K562 (cell line): ENCODE results near the gene DPH6. TPM values are rescaled to one million over a fixed set of nuclear protein-coding genes. Genes with fewer than 3 reads are reported as not detected.

Source experiments
- ATAC-seq: fragments of 200-7000 bp; cut with Tn5 transposase; 3 replicates; pipeline ENCODE4 v1.9.1; 2020; ENCODE audit warnings: moderate library complexity
- BruUV-seq: library from RNA; stranded (reverse); fragments of 400-500 nt; replicated peaks from 2 replicates; lab custom pipeline; 2021; lab: Mats Ljungman, UMichigan
- CTCF ChIA-PET: fragments of 300-600 bp; formaldehyde crosslinking; extraction: SDS; loops from one replicate; lab custom pipeline; 2021; ENCODE audit warnings: low intra/inter-chr PET ratio; lab: Yijun Ruan, JAX
- POLR2A ChIA-PET: fragments of 300-600, 350-650 bp; sonication (Branson Sonifier 250); formaldehyde crosslinking; extraction: SDS; loops from one replicate; lab custom pipeline; 2021; ENCODE audit warnings: antibody characterized with exemption, inconsistent platforms; lab: Yijun Ruan, JAX
- DNase-seq, 4 experiments: peaks; one replicate each; pipeline versions ENCODE4 v3.0.0 to v3.0.0-alpha.2; 2011 to 2018; ENCODE audit warnings: low spot score in 3 of 4, mixed read lengths in 3 of 4; ENCODE audit errors: extremely low read depth in 1 of 4
- FAIRE-seq: peaks from 2 replicates; lab custom pipeline; 2011; peaks lifted over from hg19 to GRCh38; lab: Jason Lieb, UNC
- H2AFZ ChIP-seq: 2 replicates; pipeline ENCODE4 v1.6.0; 2011; ENCODE audit warnings: low read depth, low read length, control low read depth, inconsistent platforms
- H3K27ac ChIP-seq: fragments of 200-600 bp; 3 replicates; pipeline ENCODE4 v1.8.0; 2011; ENCODE audit warnings: low read depth, mild to moderate bottlenecking, control low read depth, inconsistent platforms, low read length, moderate library complexity, mixed read lengths; ENCODE audit errors: extremely low read depth
- H3K27me3 ChIP-seq, 2 experiments: fragments of 300-600 bp in 1 of 2; 2 replicates in 1 of 2; 3 replicates in 1 of 2; pipeline versions ENCODE4 v1.6.0 to v1.8.0; 2011; ENCODE audit warnings: inconsistent platforms in 2 of 2, low read length in 2 of 2, mild to moderate bottlenecking in 1 of 2, mixed read lengths in 1 of 2, moderate library complexity in 1 of 2; ENCODE audit not compliant: control insufficient read depth in 2 of 2, insufficient read depth in 2 of 2
- H3K36me3 ChIP-seq: fragments of 300-600 bp; 3 replicates; pipeline ENCODE4 v1.8.0; 2011; ENCODE audit warnings: mild to moderate bottlenecking, low read length, inconsistent platforms; ENCODE audit not compliant: control insufficient read depth, insufficient read depth
- H3K4me1 ChIP-seq, 2 experiments: fragments of 200-600 bp in 1 of 2; replicated peaks in 1 of 2; 2 replicates in 1 of 2; 3 replicates in 1 of 2; pipeline versions ENCODE4 v1.5.1 to v1.8.0; 2011; ENCODE audit warnings: inconsistent platforms in 2 of 2, low read length in 2 of 2, mild to moderate bottlenecking in 1 of 2, mixed read lengths in 1 of 2, moderate library complexity in 1 of 2; ENCODE audit not compliant: control insufficient read depth in 2 of 2, insufficient read depth in 2 of 2
- H3K4me2 ChIP-seq: 2 replicates; pipeline ENCODE4 v1.6.1; 2011; ENCODE audit warnings: low read length, control low read depth, inconsistent platforms, mixed read lengths; ENCODE audit not compliant: insufficient read depth
- H3K4me3 ChIP-seq: fragments of 200-600 bp; sonication (generic), shearing (Covaris generic); 2 replicates; pipeline ENCODE4 v1.5.1; 2016; ENCODE audit warnings: control low read depth, inconsistent platforms
- H3K79me2 ChIP-seq: fragments of 200-600 bp; 3 replicates; pipeline ENCODE4 v1.8.0; 2011; ENCODE audit warnings: low read length, inconsistent platforms; ENCODE audit not compliant: control insufficient read depth, insufficient read depth
- H3K9ac ChIP-seq, 2 experiments: 2 replicates each; pipeline versions ENCODE4 v1.6.0 to v1.6.1; 2011; ENCODE audit warnings: low read depth in 2 of 2, low read length in 2 of 2, control low read depth in 1 of 2, inconsistent platforms in 1 of 2, mild to moderate bottlenecking in 1 of 2, mixed read lengths in 1 of 2; ENCODE audit not compliant: insufficient read depth in 1 of 2
- H3K9me1 ChIP-seq: one replicate; pipeline ENCODE4 v1.6.0; 2011; ENCODE audit warnings: inconsistent platforms, mild to moderate bottlenecking, low read length, moderate library complexity; ENCODE audit not compliant: control insufficient read depth, insufficient read depth
- H3K9me3 ChIP-seq: replicated peaks from 2 replicates; pipeline ENCODE4 v1.5.1; 2011; ENCODE audit warnings: low read depth, low read length, inconsistent platforms; ENCODE audit not compliant: control insufficient read depth, insufficient read depth
- H4K20me1 ChIP-seq: replicated peaks from 2 replicates; pipeline ENCODE4 v1.6.1; 2011; ENCODE audit warnings: low read length, inconsistent platforms, mixed read lengths; ENCODE audit not compliant: control insufficient read depth, insufficient read depth
- CUX1 ChIP-seq: fragments of 200-800 bp; sonication (Bioruptor generic); IDR thresholded peaks from 2 replicates; pipeline ENCODE4 v1.6.1; 2016; ENCODE audit warnings: missing genetic modification characterization, missing compliant biosample characterization
- EP300 ChIP-seq: IDR thresholded peaks from 2 replicates; pipeline ENCODE4 v1.6.1; 2012; ENCODE audit warnings: low read length, improper control_type of control experiment
- RBM17 ChIP-seq: fragments of 200-400 bp; formaldehyde crosslinking; IDR thresholded peaks from 2 replicates; pipeline ENCODE4 v1.6.1; 2017; ENCODE audit warnings: low read depth, mild to moderate bottlenecking, low read length, borderline replicate concordance
- ZFX ChIP-seq: sonication (generic); formaldehyde crosslinking; IDR thresholded peaks from 2 replicates; pipeline ENCODE4 v1.8.0; 2022; ENCODE audit warnings: mild to moderate bottlenecking, missing genetic modification reagents, moderate library complexity
- ZSCAN32 ChIP-seq: fragments of 450-650 bp; formaldehyde crosslinking; IDR thresholded peaks from 2 replicates; pipeline ENCODE4 v1.4.0; 2020; ENCODE audit warnings: mild to moderate bottlenecking, moderate library complexity
- WGBS: fragments of 100-300 bp; shearing (Covaris generic); methylation state at CpG from one replicate; pipeline ENCODE4 v1.1.6; 2016; ENCODE audit warnings: low coverage, mixed read lengths; ENCODE audit not compliant: insufficient coverage; ENCODE audit errors: missing lambda C conversion rate; 5-methylcytosine and 5-hydroxymethylcytosine counted together
- in situ Hi-C: fragments of 300-500 bp; cut with MboI; formaldehyde crosslinking; loops from 4 replicates; pipeline ENCODE4 v1.15.0; 2018; ENCODE audit warnings: inconsistent platforms, mixed read lengths
- intact Hi-C: fragments of 100-400 bp; cut with micrococcal nuclease; formaldehyde crosslinking; loops from 2 replicates; pipeline ENCODE4 v1.14.2; 2022
- polyA plus RNA-seq, 8 experiments: library from polyadenylated mRNA; depleted of rRNA in 4 of 8; stranded (reverse) in 5 of 8; unstranded in 3 of 8; fragments of >200 nt; fragmentation: Nextera tagmentation in 2 of 8; fragmentation: Illumina TruSeq in 1 of 8; extraction: Ambion mirVana in 2 of 8; extraction: Trizol in 1 of 8; gene quantifications; 2 replicates each; pipeline versions ENCODE4 v1.2.1 to v1.2.3, GENCODE V29; 2011 to 2014; ENCODE audit warnings: inconsistent platforms in 1 of 8, missing spikeins in 1 of 8
- total RNA-seq, 7 experiments: library from RNA; depleted of rRNA in 6 of 7; stranded (reverse); fragments of >200 nt in 6 of 7; fragmentation: Illumina TruSeq in 2 of 7; extraction: Trizol in 2 of 7; gene quantifications; 2 replicates each; pipeline versions ENCODE4 v1.2.1 to v1.2.3, GENCODE V29; 2011 to 2021; ENCODE audit warnings: low replicate concordance in 1 of 7
- TF ChIP-seq, protein P1 (sequence below): fragments of 450-650 bp; IDR thresholded peaks from 2 replicates; pipeline ENCODE4 v1.6.1; 2016; ENCODE audit warnings: borderline replicate concordance
- TF ChIP-seq, protein P2 (sequence below), 2 experiments: fragments of 450-650 bp; formaldehyde crosslinking in 1 of 2; IDR thresholded peaks; 2 replicates each; pipeline versions ENCODE4 v1.4.0 to v1.6.1; 2014 to 2020; ENCODE audit warnings: mild to moderate bottlenecking in 2 of 2, borderline replicate concordance in 1 of 2, low read depth in 1 of 2

Gene DPH6
- total and polyA plus RNA-seq, 9 of the 15 experiments (the other 6 are each of a cell fraction or from before 2014, with no cell fraction given), result 10.1 to 69.1 (median 18.8) TPM

DNA sequence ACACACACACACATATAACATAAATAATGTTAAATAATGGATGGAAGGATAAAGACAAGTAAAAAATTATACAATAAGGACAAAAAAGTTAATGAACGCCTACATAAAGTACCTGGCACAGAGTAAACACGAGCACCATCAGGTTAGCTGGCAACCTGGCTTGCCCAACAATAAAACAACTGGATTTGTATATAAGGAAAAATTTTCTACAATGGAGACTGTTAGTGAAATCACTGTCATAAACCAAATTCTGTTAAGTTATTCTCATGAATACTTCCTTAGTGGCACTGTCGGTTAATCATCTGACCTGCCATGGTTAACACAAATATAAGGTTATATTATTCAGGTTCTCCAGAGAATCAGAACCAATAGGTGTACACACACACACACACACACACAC, 54.8 kb downstream of the DPH6 start:
- CTCF ChIA-PET, result no interaction called here
- H3K4me3 ChIP-seq, result no peak overlapping the region
- WGBS, result 64% methylated on average over 3 of the region's 3 CpGs
- no peak overlapping the region for H3K27ac ChIP-seq
- H3K36me3 ChIP-seq, result no peaks in the 10 kb centered on the region
- ATAC-seq (no peak), DNase-seq (no peak), FAIRE-seq (no peak)
- no peaks in the 10 kb centered on the region for H3K9me1 ChIP-seq
- H3K79me2 ChIP-seq, result no peaks in the 10 kb centered on the region
- H3K4me1 ChIP-seq, result no peaks in the 10 kb centered on the region
- POLR2A ChIA-PET, result no interaction called here
- H3K27me3 ChIP-seq, result no peaks in the 10 kb centered on the region
- H2AFZ ChIP-seq, result no peak overlapping the region
- in situ Hi-C loops, result no loop called here
- H3K9me3 ChIP-seq, result peaks cover 4% of the 10 kb centered on the region
- H3K4me2 ChIP-seq, result no peak overlapping the region
- no TSS peak for BruUV-seq
- intact Hi-C loops, result no loop called here
- H4K20me1 ChIP-seq, result no peaks in the 10 kb centered on the region
- H3K9ac ChIP-seq, result no peak overlapping the region
- TF ChIP-seq ZFX (CRISPR knock-in tag) (no peak), CUX1 (CRISPR knock-in tag) (no peak), EP300 (no peak), ZSCAN32 (CRISPR knock-in tag) (no peak), RBM17 (no peak)
- TF ChIP-seq, protein P1, sequence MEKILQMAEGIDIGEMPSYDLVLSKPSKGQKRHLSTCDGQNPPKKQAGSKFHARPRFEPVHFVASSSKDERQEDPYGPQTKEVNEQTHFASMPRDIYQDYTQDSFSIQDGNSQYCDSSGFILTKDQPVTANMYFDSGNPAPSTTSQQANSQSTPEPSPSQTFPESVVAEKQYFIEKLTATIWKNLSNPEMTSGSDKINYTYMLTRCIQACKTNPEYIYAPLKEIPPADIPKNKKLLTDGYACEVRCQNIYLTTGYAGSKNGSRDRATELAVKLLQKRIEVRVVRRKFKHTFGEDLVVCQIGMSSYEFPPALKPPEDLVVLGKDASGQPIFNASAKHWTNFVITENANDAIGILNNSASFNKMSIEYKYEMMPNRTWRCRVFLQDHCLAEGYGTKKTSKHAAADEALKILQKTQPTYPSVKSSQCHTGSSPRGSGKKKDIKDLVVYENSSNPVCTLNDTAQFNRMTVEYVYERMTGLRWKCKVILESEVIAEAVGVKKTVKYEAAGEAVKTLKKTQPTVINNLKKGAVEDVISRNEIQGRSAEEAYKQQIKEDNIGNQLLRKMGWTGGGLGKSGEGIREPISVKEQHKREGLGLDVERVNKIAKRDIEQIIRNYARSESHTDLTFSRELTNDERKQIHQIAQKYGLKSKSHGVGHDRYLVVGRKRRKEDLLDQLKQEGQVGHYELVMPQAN, result no peak
- TF ChIP-seq, protein P2, sequence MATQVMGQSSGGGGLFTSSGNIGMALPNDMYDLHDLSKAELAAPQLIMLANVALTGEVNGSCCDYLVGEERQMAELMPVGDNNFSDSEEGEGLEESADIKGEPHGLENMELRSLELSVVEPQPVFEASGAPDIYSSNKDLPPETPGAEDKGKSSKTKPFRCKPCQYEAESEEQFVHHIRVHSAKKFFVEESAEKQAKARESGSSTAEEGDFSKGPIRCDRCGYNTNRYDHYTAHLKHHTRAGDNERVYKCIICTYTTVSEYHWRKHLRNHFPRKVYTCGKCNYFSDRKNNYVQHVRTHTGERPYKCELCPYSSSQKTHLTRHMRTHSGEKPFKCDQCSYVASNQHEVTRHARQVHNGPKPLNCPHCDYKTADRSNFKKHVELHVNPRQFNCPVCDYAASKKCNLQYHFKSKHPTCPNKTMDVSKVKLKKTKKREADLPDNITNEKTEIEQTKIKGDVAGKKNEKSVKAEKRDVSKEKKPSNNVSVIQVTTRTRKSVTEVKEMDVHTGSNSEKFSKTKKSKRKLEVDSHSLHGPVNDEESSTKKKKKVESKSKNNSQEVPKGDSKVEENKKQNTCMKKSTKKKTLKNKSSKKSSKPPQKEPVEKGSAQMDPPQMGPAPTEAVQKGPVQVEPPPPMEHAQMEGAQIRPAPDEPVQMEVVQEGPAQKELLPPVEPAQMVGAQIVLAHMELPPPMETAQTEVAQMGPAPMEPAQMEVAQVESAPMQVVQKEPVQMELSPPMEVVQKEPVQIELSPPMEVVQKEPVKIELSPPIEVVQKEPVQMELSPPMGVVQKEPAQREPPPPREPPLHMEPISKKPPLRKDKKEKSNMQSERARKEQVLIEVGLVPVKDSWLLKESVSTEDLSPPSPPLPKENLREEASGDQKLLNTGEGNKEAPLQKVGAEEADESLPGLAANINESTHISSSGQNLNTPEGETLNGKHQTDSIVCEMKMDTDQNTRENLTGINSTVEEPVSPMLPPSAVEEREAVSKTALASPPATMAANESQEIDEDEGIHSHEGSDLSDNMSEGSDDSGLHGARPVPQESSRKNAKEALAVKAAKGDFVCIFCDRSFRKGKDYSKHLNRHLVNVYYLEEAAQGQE (IDR thresholded peaks at IDR 0.05; ENCODE audit: borderline replicate concordance), result no peak
- TF ChIP-seq, protein P2 (CRISPR knock-in tag; IDR thresholded peaks at IDR 0.05; ENCODE audit: low read depth), result no peak
